Gastrocnemius medialis (tissue), 4 donors: ENCODE measurements around the gene LTBP1.

Experiments used
- POLR2A ChIP-seq, 2 donors: fragments of 450-650 bp; IDR thresholded peaks; one replicate each; pipeline ENCODE4 v1.6.1; 2017; ENCODE audit warnings: antibody characterized with exemption in 2 of 2, mild to moderate bottlenecking in 2 of 2, moderate library complexity in 2 of 2
- TF ChIP-seq, protein P1 (sequence below), 5 experiments: fragments of 450-650 bp in 3 of 5; fragments of 200-600 bp in 2 of 5; sonication (generic) in 2 of 5; IDR thresholded peaks in 4 of 5; conservative IDR thresholded peaks in 1 of 5; 1 replicate in 4 of 5; 2 replicates in 1 of 5; pipeline ENCODE4 v1.5.1; 2016 to 2019; ENCODE audit warnings: antibody characterized with exemption in 5 of 5, mild to moderate bottlenecking in 3 of 5, moderate library complexity in 3 of 5

DNA sequence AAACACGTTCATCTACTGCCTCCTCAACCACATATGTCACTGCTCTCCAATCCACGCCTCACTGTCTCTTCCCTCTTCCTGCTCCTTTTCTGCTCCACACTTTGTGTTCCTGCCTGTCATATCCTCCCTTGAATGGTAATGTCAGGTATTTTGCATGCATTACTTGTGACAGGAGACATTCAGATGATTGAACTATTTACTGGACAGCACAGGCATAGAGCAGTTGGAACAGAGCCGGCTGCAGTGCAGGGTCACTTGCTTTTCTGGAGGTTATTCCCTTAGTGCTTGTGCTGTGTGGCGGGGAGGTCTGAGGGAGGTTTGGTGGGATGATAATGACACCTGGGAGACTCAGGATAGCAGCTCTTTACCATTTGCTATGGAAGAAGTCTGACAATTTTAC, 93.8 kb downstream of the LTBP1 start:
- TF ChIP-seq, protein P1, sequence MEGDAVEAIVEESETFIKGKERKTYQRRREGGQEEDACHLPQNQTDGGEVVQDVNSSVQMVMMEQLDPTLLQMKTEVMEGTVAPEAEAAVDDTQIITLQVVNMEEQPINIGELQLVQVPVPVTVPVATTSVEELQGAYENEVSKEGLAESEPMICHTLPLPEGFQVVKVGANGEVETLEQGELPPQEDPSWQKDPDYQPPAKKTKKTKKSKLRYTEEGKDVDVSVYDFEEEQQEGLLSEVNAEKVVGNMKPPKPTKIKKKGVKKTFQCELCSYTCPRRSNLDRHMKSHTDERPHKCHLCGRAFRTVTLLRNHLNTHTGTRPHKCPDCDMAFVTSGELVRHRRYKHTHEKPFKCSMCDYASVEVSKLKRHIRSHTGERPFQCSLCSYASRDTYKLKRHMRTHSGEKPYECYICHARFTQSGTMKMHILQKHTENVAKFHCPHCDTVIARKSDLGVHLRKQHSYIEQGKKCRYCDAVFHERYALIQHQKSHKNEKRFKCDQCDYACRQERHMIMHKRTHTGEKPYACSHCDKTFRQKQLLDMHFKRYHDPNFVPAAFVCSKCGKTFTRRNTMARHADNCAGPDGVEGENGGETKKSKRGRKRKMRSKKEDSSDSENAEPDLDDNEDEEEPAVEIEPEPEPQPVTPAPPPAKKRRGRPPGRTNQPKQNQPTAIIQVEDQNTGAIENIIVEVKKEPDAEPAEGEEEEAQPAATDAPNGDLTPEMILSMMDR (IDR thresholded peaks at IDR 0.05 in 4 of 5, conservative IDR thresholded peaks at IDR 0.05 in 1 of 5) = no peak
- no peak for TF ChIP-seq POLR2A (IDR thresholded peaks at IDR 0.05)
